NCI-H146 treated with DMSO at 0.1 percent for 48 hours (cell line): ENCODE measurements around the gene IFI35.
A peak's percentile ranks its signal among the peaks of the same experiment; 100 is the strongest.
"Not testable (repeated sequence)": the region's sequence is repeated elsewhere in the genome, so short reads cannot be mapped to it uniquely, and the experiment has no call there.

Experiments
- DNase-seq: peaks from one replicate; lab custom pipeline; 2025; ENCODE audit not compliant: unreplicated experiment; lab: John Stamatoyannopoulos, UW

Gene IFI35

DNA sequence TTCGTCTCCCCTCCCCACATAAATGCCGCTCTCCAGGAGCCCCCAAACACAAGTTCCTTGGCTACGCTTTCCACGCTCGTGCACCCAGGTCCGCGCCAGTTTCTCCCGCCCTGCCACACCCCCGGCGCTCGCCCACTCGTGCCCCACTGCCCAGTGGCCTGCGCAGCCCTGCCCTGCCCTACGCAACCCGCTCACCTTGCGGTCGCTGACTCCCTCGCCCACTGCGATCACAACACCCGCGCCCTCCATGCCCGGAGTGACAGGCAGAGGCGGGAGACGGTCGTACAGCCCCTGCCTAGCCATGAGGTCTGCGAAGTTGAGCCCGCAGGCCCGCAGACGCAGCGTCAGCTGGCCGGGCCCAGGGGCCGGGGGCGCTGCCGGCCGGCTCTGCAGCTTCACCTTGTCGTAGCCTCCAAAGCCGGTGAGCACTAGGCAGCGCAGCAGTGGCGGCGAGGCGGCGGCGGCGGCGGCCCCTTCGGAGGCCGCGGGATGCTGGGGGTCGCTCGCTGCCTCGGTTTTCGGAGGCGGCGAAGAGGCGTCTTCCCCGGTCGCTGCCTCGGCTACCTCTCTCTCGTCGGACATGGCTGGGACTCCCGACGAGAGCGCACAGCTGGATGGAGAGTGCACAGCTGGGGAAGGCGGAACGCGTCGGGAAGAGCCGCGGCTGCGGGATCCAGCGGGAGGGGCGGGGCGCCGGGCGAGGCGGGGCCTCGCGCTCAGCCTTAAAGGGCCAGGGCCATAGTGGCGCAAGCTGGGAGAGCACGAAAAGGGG, 15.3 kb downstream of the IFI35 start, which contains the start of gene VAT1:
TSS of gene VAT1 (minus strand) at position 645 of the 772 bp plus-strand sequence. CDS start at position 582, 63 bp downstream.
- DNase-seq, result peak; percentile 48

DNA sequence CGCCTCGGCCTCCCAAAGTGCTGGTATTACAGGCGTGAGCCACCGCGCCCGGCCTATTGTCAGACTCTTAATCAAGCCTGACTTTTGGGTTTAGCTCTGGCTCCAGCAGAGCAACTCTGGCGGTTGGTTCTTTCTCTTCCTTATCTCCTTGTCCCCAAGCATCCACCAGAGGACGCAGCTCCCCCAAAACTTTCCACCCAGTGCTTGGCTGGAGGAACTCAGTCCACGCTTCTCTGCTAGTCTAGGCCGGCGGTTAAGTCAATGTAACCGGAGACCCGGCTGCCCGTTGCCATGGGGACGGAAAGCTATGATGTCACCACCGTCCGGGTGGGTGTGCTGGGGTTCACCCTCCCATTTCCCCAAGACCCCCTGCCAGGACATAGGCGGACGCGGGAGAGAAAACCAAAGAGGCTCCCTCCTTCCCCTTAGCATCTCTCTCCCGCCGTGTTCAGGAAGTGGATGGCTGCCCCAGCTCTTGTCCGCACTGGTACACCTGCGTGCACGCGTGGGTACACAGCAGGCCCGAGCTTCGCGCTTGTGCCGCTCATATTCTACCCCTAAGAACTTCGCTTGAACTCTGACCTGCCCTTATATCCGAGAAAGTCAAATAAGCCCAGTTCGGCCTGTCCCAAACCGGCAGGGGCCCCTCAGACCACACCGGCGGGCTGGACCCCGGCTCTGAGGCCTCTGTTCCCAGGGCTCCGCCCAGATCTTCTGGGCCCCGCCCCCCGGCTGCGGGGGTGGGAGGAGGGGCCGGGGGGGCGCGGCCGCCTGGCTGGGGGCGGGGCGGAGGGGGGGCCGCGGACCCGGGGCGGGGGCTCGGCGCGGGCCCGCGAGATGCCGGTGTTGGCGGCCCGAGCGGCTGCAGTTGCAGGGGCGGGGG, 18.1 kb downstream of the IFI35 start, which contains the start of gene RND2:
TSS of gene RND2 (plus strand) at position 825 of the 883 bp plus-strand sequence. CDS start 117 bp downstream, outside the sequence.
- DNase-seq, result peak; percentile 81

DNA sequence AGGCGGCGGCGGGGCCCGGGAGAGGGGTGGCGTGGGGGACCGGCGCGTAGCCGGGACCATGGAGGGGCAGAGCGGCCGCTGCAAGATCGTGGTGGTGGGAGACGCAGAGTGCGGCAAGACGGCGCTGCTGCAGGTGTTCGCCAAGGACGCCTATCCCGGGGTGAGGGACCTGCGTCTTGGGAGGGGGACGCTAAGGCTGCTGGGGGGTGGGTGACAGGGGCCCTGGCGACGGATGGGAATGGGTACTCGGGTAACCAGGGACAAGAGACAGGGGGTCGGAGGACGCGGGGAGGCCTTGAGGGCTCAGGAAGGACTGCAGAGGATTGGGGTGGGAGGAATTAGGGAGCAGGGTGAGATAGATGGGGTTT, 18.7 kb downstream of the IFI35 start:
- no peak for DNase-seq

DNA sequence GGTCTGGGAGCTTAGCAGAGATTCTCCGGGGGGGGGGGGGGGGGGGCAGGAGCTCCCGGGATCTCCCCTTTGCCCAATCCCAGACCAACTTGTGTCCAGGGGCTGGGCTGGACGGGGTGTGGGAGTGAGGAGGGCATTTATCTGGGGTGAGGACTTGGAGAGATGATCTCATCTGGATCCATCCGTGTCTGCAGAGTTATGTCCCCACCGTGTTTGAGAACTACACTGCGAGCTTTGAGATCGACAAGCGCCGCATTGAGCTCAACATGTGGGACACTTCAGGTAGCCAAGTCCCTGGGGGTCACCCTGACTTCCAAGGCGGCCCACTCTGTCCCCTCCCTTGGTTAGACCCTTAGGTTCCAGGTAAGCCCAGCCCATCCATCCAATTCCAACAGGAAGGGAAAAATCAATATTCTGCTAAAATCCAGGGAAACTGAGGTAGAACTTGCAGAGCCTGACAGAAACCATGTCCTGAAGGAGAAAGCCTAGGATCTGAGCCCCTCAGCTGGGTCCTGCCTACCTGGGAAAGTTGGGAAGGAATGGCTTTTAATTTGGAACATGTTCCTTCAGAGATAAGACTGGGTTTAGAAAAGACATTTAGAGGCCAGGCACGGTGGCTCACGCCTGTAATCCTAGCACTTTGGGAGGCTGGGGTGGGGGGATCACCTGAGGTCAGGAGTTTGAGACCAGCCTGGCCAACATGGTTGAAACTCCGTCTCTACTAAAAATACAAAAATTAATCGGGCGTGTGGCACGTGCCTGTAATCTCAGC, 19.4 kb downstream of the IFI35 start:
- DNase-seq, result no peak

DNA sequence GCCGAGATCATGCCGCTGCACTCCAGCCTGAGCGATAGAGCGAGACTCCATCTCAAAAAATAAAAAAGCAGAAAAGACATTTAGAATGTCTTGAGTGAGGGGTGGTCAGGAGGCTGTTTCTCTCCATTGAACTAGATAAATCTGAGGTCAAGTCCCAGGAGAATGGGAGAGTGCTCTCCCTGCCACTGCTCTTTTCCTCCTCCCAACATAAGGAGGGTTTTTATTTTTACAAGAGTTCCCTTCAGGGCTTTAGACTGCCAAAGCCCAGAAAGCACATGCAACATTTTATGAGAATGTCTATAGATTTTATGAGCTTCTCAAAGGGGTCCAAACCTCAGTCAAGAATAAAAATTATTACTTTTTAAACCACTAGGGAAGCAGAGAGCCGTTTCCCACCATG, 20.0 kb downstream of the IFI35 start:
- no peak for DNase-seq

DNA sequence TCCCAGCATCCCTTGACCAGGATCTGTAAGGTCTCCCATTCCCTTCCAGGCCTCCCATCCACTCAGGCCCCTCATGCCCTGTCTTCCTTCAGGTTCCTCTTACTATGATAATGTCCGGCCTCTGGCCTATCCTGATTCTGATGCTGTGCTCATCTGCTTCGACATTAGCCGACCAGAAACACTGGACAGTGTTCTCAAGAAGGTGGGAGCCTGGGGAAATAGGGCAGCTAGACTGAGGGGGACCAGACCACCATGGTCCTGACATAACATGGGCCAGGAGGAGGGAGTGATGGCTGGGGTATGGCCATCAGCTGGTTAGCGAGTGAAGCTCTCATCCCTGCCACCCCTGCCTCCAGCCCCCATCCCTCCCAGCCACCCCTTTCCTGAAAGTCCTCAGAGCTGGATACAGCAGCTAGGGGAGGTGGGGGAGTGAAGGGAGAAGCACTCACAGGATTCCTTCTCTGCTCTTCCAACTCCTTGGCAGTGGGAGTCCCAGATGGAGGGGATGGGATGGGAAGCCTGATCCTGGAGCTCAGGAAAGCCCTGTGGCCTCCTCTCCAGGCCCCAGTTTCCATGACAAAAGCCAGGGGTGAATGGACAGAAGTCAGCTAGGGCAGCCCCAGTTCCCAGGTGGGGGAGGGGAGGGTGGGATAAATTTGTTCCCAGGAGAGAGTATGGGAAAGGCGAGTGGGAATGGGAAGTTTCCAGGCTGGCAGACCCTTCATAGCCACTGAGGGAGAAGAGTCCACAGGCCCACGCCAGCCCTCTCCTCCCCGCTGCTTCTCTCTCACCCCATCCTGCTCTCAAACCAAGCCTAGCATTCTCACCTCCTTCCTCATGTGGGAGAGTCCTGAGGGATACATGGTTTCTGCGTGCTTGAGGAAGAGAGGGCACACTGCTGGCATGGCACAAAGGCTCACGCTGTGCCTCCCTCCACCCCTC, 20.8 kb downstream of the IFI35 start:
- no peak for DNase-seq

DNA sequence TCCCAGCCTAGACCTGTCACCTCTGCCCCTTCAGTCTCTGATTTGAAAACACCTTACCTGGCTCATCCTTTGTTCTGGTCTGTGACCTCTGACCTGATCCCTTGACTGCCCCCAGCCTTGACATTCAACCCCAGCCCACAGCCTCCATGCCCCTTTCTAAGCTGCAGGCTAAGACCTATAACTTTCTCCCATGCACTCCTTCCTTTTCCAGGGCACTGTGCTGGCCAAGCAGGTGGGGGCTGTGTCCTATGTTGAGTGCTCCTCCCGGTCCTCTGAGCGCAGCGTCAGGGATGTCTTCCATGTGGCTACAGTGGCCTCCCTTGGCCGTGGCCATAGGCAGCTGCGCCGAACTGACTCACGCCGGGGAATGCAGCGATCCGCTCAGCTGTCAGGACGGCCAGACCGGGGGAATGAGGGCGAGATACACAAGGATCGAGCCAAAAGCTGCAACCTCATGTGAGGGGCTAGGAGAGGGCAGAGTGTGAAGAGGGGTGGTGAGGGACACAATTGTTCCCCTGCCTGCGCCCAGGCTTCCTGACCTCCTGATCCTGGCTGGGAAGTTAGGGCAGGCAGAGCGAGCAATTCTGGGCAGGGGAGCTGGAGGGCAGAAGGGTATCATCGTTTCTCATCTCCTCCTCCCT, 21.8 kb downstream of the IFI35 start:
- DNase-seq, result no peak

DNA sequence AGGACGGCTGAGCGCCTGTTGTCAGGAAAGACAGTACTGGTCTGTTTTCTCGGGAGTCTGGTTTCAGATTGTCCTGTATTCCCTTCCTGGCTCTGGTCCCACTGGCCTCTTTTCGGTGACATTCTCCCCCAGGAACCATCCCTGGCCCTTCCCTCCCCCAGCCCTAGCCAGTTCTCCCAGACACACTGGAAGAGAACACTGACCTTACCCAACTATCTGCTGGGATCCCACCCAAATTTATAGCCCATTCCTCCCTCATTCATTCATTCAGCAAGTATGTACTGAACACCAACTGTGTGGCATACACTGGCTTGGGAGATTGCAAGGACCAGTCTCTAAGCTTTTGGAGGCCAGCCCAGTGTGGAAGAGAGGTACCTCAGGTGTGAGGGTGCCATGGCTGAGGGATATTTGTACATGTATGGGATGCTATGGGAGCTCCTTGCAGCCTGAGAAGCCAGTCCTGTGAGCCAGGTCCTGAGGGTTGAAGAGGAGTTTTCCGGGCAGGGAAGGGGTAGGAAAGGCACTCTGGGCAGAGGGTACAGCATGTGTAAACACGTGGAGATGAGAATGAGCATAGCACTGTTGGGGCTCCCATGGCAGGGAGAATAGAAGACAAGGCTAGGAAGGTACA, 23.7 kb downstream of the IFI35 start:
- DNase-seq, result no peak

DNA sequence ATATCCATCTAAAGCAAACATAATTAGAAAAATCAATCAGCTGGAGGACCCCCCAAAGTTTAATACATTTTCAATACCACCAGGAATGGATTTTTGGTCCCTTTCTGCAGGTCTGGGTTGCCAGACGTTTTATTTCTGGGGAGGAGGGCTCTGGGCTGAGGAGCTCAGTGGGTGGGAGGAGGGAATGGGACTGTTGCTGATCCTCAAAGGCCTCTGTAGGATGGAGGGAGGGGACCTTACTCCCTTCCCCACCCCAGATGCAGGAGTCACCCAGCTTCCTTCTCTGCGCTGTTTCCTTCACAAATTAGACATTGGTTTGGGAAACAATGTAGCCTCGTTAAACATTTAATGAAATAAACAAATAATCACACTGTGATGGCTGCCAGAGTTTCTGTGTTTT, 25.1 kb downstream of the IFI35 start:
- DNase-seq, result no peak

DNA sequence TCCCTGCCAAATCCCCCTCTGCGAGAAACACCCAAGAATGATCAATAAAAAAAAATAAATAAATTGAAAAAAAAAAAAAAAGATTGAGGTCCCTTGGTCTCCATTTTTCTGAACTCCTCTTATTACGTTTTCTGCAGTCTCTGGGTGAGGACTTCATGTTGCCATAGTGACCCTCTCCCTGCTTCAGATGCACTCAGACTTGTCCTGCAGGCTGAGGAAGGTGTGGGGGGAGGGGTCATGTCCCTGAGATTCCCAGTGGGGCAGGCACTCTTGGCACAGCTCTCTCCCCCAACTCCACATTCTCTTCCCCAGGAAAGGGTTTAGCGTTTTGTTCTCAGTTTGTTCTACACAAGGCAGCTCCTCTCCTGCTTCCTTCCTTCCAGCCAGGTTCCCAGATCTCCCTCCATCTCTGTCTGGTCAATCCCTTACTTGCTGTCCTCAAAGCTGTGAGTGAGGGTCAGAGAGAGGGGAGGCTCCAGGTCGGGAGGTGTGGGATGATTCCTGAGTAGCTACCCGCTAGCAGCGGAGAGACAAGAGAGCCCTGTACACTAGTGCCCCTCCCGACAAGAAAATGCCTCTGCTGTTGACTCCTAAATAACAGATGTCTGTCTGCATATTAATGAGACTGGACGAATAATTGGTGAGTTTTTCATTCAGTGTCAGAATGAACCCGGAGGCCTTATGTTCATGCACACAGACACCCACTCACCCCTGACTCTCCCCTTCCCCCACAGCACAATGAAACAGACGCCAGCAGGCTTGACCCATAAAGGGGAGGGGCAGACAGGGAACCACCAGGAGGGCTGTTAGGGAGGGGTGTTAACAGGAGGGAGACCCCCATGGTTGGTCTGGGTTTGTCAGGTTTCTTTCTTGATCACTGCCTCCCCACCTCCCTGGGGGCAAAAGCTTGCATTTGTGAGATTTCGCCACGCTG, 27.6 kb downstream of the IFI35 start:
- no peak for DNase-seq

DNA sequence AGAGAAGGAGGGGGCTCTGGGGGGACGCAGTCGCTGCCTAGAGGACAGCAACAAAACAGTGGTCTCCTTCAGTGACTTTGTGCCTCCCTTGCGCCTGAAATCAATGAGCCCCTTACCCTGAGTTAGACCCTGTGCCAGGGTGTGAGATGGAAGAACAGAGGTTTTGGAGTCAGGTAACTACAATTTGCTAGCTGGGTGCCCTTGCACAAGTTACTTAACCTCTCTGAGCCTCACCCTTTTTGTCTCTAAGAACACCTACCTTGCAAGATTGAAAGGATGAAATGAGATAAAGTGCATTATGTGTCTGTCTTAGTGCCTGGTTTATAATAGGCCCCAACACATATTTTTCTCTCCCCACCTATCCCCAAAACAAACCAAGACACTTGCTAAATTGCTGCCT, 28.3 kb downstream of the IFI35 start:
- DNase-seq, result no peak

DNA sequence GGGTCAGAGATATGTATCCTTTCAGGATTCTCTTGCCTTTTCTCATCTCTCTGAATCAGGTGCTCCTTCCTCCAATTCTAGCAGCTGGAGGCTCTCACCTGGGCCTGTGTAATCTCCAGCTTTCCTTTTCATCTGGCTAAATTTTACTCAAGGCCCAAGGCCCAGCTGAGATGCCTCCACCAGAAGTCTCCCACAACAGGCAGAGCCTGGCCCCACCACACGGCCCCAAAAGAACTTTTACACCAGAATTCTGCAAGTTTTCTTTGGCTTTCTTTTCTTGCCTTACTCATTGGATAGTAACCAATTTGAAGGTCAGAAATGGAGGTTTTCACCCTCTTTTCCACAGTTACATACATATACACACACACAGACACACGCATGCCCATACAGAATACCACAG, 33.1 kb downstream of the IFI35 start:
- no peak for DNase-seq

DNA sequence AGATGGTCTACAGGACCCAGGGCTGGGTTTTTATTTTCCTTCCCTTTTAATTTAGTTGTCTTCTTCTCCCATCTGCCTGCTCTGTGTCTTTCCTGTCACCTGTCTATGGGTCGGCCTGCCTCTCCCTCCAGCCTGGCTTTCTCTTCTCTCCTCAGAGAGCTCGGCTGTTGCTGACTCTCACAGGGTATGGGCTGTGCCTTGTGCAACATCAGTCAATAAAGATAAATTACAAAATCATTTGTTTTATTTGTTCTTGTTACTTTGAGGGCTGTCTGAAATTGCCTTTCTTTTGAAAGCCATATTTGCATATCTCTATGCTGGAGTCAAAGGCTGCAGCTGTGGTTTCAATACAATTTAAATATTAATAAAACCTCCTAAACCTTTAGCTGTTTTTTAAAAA, 34.1 kb downstream of the IFI35 start:
- no peak for DNase-seq

DNA sequence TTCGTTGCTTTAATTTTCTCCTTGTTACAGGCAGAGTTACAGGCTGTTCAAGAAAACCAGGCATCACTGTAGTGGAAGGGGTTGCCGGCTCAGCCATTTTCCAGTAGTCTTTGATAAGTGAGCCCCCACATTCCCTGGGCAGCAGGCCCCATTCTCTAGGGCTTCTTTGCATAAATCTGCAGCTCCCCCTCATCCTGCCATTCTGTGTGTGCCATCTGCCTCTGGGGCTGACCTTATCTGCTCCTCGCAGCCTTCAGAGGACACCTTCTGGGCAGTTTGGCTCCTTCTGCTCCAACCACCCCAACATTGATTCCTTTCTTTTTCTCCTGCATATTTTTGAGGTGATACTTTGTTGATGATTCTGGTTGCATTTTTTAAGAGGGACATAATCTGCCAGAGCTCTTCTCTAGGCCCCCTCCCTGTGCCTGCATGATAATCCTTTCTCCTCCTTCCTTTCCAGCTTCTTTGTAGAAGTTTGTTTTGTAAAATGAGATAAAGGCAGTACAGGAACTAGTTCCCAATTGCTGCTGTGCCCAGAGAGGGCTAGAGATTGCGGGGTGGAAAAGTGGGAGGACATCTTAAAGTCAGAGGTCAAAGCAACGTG, 35.5 kb downstream of the IFI35 start:
- no peak for DNase-seq

DNA sequence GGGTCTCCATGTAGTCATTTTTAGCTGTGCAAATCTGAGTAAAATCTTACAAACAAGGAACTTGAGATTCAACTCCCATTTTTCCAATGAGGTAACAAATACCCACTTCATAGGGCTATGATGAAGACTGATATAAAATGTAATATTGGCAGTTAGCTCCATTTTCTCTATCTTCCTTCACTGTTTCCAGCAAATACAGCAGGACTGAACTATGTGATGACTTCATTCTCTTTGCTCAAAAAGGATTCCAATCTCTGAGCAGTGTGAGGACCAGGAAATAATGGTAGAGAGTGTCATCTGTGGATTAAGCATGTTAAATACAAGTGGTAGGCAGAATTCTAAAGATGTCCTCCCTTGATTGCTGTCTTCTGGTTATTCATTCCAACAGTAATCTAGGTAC, 36.7 kb downstream of the IFI35 start:
- no peak for DNase-seq

DNA sequence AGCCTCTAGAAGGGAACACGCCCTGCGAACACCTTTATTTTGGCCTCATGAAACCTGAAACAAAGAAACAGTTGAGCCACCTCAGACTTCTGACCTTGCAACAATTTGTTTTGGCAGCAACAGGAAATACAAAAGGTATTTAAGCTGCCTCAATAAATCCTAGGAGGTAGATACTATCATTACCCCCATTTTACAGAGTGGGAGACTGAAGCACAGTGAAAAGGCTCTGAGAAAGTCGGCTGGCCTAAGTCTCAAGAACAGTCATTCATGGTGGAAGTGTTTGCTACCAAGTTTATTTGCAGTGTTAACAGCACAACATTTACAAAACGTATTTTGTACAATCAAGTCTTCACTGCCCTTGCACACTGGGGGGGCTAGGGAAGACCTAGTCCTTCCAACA, 37.4 kb downstream of the IFI35 start:
- DNase-seq, result no peak

DNA sequence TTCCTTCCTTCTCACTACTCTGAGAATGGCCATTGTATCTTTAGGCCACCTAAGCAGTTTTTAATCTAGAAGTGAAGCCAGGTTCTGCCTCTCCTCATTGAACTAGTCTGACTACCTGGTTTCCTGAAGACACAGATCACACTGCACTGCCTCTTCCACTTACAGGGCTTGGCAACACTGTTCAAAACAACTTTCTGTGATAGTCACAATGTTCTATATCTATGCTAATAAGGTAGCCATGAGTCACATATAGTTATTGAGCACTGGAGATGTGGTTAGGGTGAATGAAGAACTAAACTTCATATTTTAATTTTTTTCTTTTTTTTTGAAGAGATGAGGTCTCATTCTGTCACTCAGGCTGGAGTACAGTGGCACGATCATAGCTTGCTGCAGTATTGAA, 45.4 kb downstream of the IFI35 start:
- no peak for DNase-seq

DNA sequence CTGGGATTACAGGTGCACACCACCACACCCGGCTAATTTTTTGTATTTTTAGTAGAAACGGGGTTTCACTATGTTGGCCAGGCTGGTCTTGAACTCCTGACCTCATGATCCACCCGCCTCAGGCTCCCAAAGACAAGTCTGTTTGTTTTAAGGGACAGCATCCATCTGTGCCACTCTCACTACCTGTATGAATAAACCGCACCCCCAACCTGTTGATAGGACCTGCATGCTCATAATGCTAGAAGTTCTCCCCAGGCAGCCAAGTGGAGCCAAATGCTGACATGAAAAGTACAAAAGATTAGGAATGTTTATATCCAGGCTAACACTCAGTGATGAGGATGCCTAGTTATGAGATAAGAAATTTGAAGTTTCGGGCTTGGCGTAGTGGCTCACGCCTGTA, 46.4 kb downstream of the IFI35 start:
- not testable (repeated sequence) for DNase-seq
